K562 treated with DMSO at 1 percent for 48 hours (cell line): ENCODE data around the gene C12orf50. TPM values are rescaled to one million over a fixed set of nuclear protein-coding genes. Genes with fewer than 3 reads are reported as not detected.

Experiments used
- total RNA-seq: library from RNA; unstranded; fragments of 300-600 nt; gene quantifications from 2 replicates; pipeline ENCODE4 v1.2.3, GENCODE V29; 2022; ENCODE audit warnings: low replicate concordance; ENCODE audit errors: extremely low read depth

C12orf50 gene, protein sequence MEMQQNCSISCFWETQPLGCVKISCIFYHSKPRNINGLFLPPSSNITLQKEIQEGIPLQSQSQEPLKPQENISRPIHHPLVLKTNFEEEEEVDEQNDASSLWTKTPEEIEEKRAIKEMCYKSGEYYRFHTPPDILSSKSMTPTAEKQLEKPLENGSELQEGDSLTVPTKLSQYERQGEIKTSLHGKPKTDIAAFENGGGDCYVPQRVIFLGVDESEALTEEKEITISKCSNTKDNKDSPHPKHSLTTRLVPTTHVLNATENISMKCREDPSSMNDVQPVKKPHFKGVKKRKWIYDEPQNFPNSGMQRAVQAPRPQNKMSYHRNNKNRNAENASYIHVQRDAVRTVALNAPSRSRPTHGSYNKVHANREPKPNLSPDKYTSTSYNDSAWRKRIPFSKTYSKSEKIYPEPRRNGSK
- total RNA-seq, result not detected in 2 replicates

DNA sequence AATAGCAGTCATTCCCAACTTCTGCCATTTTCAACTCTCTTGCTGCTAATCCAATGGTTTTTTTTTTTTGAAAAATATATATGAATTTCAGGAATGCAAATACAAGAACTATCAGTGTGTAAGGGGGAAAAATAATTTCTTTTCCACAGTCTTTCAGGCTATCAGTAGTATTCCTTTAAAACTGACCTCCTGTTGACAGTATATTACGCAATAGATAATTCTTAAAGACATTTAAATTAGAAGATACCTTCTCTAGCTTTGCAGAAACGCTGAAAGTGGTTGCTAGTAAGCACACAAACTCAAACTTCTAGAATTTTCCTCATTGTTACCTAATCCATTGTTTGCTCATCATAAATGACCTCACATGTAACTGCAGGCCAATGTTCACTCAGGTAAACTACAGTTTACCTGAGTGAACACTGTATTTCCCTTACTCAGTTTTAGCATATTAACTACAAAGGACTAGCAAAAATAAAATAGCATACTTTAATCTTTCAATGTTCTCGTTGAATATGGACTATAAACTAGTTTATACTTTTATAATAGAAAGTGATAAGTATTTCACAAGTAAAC lies at the start of gene C12orf50:
Gene C12orf50, minus strand, starts transcription at position 309 of the 573 bp plus-strand sequence. CDS start 2,439 bp downstream, outside the sequence.

Other genes with a start within 250 kb of the C12orf50 start
- gene CEP290, start 112.7 kb upstream of the C12orf50 start, total RNA-seq, result not detected in 2 replicates
- not detected in 2 replicates for gene TMTC3, start 112.9 kb upstream of the C12orf50 start, total RNA-seq